Measurements from ENCODE around the gene FNDC10.
"Not testable (repeated sequence)": the region's sequence is repeated elsewhere in the genome, so short reads cannot be mapped to it uniquely, and the experiment has no call there.

FNDC10 gene

DNA sequence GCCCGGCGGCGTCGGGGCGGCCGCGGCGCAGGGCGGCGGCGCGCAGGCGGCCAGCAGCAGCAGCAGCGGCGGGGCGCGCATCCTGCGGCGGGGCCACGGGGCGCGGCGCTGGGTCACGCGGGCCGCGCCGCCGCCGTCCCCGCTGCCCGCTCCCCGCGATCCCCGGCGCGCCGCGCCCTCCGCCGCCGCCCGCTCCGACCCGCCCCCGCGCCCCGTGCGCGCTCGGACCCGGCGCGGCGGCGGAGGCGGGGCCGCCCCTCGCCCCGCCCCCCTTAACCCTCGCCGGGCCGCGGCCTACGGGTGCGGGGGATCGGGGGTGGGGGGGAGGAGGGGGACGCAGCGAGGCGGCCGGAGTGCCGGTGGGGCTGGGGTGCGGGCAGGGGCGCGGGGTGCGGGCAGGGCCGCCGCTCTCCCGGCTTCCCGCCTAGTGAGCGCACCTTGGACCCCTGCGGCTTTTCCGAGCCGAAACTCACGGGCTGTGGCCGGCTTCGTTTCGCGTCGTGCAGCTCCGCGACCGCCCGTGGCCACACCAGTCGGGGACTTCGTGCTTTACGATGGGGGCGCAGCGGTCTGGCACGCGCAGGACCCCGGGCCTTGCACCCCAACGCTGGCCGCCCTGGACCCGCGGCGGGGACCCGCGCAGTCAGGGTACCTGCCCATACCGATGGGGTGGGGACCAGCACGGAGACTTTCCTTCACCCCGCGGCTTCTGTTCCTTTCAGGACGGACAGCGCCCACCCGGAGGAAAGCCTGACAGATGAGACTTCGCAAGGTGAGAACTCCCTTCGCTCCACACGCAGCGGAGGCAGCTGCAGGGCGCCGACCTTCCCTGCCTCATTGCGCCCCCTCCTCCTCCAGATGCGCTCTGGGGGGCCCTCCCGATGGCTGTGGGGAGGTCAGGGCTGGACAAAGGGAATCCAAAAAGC is at the start of gene FNDC10:
FNDC10 (minus strand) TSS at position 201 of the 926 bp plus-strand sequence; CDS start at position 81, 120 bp downstream.
- DNase-seq: peak in 2 of 3 experiments; percentile 41

DNA sequence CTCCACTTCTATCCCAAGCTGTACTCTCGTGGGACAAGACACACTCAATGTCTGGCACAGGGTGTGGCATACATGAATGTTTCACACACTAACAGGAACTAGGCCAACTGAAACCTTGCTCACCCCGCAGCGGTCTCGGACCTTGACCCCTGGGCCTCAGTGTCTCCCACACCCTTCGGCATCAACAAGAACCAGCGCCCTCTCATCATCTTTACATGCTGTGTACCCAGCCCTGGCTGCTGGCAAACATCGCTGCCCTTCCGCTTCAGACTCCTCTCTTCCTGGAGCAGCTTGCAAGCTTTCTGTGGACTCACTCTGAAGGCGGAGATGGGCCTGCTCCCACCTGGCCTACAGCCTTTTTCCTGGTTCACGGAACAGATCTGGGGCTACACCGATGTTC is 48.3 kb upstream of the FNDC10 start:
- not testable (repeated sequence) for DNase-seq

DNA sequence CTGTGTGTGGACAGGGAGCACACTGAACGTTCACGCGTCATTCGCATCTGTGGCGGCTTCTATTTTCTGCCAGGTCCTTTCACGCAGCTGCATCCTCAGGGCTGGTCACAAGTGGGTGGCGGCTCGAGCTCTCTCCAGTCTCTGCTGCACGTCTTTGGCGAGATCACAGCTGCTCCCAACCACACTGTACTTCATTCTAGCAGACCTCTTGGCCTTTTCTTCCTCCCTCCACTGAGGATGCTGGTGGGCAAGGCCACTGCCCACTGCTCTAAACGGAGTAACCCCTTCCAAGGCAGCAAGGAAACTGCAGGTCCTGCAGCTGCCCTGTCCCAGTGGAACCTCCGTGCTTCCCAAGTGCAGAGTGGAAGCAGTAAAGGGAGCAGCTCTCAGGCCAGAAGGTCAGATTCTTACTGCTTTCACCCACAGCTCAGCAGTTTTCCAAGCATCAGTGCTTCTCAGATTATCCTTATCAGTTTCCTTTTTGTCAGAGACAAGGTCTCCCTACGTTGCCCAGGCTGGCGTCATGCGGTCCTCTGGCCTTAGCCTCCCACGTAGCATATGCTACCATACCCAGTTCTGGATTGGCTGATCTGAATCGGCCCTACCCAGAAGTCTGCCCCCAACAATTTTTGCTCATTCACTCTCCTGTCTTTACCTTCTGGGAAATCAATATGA is 47.8 kb upstream of the FNDC10 start:
- not testable (repeated sequence) for DNase-seq

DNA sequence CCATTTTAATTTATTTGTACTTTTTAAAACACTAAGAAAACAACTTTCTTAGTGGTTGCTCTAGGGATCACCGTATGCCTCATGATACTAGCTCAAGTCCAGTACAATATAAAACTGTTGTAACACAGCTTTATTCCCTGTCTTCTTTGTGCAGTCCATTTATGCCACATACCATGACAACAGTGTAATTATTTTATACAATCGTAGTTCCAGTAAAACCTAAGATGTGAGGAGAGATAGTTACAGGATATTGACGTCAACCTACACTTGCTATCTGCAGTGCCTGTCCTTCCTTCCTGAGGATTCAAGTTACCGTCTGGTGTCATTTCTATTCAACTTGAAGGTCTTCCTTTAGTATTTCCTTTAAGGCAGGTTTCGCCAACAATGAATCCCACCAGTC is 46.4 kb upstream of the FNDC10 start:
- not testable (repeated sequence) for DNase-seq

DNA sequence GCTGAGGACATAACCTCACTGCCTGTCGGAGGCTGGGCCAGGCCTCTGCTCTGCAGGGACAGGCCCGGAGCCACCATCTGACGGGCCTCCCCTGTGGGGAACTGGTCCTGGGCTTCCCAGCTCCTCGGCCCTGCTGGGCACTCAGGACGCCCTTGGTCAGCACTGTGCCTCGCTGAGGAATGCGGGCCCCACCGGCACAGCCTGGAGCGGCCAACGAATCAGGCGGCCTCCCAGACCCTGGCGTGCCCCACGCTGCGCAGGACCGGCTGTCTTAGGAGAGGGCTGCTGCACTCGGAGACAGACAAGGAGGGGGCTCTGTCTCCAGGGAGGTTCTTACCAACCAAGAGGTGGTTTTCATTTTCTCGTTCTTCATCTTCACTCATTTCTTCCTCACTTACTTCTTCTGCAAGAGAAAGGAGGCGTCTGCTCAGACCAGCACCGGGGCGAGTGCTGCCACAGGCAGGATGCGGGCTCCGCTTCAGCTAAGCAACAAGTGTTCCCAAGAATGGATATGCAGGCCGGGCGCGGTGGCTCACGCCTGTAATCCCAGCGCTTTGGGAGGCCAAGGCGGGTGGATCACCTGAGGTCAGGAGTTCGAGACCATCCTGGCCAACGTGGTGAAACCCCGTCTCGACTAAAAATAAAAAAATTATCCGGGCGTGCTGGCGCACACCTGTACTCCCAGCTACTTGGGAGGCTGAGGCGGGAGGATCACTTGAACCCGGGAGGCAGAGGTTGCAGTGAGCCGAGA is 41.0 kb upstream of the FNDC10 start:
- DNase-seq: not testable (repeated sequence)

DNA sequence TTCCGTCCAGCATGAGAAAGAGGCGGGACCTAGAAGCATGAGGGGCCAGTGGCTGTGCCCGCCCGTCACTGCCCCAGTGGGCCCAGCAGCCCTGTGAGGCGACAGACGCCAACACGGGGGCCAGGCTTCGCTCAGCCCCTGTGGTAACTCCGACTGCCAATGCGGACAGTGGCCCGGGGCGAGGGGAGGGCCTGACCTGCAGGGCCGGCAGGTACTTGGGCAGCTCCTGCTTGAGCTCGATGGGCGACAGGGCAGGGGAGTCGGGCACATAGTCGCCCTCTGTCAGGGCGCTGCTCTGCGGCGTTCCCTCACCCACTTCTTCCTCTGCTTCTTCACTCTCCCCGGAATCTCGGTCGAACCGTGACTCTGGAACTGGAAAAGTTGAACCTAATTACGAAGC is 40.1 kb upstream of the FNDC10 start:
- DNase-seq: not testable (repeated sequence)

DNA sequence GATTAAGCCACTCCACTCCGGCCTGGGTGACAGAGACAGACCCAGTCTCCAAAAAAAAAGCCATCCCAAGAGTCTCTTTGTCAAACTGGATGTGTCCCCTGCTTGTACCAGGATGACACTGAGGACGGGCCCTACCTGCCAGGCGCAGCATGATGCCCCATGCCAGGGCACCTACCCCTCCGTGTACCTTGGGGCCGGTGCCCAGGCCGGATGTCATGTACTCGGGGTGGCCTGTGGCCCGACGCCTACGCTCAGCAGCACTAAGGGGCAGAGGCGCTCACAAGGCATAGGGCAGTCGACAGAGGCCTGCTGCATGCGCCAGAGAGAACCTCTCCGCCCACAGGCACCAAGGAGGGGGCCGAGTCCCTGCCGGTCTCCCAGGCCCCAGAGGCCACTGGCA is 39.4 kb upstream of the FNDC10 start:
- DNase-seq: not testable (repeated sequence)

DNA sequence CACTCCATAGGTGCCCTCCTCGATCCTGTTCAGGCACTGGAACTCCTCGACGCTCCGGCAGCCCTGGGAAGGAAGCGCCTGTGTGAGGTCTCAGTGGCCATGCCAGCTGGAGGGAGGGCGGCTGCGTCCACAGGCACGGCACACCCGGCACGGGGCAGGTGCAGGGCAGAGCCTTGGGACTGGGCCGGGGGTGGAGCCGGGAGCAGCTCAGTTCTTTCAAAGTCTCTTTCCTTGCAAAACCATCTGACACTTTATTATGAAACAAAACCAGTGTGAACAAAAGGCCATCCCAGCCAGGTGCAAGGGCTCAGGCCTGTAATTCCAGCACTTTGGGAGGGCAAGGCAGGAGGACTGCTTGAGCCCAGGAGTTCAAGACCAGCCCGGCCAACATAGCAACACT is 38.6 kb upstream of the FNDC10 start:
- DNase-seq: not testable (repeated sequence)

DNA sequence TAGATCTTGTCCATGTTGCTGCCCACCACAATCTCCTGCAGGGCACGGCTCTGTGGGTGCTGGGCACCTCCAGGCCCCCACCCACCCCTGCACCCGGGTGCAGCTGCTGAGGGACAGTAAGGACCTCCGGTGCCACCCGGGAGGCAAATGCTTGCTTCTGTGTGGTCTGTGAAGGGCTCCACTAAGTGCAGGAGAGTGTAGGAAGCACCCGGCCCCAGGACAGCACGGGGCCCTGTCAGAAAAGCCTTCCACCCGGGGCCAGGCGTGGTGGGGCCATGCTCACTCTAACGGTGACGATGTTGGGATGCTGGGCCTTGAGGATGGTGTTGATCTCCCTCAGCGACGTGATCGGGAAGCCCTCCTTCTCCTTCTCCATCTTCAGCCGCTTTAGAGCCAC is 37.5 kb upstream of the FNDC10 start:
- DNase-seq: not testable (repeated sequence)

DNA sequence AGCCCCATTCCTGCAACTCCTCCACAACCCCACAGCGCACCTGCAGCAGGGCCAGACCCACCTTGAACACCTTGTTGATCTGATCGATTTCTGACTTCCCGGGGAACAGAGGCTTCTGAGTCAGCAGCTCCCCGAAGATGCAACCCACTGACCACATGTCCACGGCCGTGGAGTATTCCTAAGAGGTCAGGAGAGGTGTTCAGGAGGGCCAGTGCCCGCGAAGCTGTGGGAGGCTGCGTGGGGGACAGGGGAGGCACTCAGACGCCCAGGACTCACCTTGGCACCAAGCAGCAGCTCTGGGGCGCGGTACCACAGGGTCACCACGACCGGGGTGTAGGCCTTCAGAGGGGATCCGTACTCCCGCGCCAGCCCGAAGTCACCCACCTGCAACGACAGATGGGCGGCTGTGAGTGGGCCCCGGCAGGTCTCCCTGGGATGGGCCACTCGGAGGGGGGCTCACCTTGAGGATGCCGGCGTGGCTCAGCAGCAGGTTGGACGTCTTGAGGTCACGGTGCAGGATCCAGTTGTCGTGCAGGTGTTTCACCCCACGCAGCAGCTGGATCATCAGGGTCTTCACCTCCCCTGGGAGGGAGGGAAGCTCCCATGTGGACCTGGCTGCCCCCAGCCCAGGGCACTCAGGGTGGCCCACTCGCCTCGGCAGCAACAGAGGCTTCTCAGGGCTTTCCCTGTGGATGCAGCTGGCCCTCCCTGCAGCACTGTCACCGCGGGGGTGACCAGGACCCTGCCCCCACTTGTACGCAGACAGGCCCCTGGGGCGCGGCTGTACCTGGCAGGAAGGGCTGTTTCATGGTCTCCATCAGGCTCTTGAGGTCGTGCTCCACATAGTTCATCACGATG is 36.9 kb upstream of the FNDC10 start:
- DNase-seq: not testable (repeated sequence)

DNA sequence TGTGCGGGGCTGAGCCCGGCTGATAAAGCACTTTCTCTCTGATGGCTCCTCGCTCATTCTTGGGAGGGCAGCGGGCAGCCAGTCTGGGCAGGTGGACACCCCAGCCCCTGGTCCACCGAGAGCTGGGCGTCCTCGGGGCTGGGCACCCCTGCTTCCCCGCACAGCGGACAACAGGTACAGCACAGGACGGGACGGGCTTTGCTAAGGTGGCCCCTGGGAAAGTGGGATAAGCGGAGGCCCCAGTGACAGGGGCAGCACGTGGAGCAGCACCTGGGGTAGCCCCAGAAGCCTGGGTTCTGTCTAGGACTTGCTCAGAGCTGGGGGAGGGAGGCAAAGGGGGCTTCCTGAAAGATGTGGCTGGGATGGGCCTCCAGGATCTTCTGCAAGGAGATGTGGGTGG is 34.7 kb upstream of the FNDC10 start:
- not testable (repeated sequence) for DNase-seq

DNA sequence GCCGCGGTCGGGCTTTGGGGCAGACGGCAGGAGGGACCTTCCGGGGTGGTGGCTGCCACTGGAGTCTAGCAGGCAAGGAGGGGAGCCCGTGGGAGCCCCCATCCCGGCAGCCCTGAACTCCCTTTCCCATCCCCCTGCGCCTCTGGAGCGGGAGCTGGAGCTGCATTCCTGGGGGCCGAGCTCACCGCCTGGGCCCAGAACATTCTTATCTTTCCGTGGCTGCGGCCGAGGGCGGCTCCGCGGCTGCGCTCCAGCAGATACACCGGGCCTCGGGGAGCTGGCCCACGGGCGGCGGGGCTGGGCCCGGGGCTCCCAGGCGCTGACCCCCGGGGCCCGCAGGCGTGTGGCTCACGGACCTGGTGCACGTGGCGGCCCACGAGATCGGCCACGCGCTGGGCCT is 33.5 kb upstream of the FNDC10 start:
- not testable (repeated sequence) for DNase-seq

DNA sequence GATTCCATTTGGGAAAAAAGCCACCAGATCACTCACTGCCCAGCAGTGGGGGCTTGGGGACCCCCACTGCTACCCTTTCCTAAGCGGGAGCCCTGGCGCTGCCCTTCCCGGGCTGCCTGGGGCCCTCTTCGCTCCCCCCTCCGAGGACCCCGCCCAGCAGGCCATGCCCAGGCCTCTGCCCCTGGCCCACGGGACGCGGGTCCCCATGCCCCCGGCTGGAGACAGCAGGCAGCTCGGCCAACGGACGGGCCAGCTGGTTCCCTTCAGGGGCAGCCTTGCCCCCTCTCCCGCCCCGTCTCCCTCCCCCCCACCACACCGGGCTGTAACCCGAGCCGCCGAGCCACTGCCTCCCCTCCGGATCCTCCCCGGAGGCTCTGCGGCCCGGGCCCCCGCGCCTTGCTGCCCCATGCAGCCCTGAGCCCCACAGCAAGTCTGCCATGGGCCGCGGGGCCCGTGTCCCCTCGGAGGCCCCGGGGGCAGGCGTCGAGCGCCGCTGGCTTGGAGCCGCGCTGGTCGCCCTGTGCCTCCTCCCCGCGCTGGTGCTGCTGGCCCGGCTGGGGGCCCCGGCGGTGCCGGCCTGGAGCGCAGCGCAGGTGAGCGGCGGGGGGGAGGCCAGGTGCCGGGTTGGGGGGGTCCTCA is 32.0 kb upstream of the FNDC10 start, which contains the start of gene MMP23B:
MMP23B (plus strand) TSS at position 392 of the 639 bp plus-strand sequence; CDS start at position 438, 46 bp downstream.
- peak in 2 of 3 experiments; percentile 4 to 17 for DNase-seq

DNA sequence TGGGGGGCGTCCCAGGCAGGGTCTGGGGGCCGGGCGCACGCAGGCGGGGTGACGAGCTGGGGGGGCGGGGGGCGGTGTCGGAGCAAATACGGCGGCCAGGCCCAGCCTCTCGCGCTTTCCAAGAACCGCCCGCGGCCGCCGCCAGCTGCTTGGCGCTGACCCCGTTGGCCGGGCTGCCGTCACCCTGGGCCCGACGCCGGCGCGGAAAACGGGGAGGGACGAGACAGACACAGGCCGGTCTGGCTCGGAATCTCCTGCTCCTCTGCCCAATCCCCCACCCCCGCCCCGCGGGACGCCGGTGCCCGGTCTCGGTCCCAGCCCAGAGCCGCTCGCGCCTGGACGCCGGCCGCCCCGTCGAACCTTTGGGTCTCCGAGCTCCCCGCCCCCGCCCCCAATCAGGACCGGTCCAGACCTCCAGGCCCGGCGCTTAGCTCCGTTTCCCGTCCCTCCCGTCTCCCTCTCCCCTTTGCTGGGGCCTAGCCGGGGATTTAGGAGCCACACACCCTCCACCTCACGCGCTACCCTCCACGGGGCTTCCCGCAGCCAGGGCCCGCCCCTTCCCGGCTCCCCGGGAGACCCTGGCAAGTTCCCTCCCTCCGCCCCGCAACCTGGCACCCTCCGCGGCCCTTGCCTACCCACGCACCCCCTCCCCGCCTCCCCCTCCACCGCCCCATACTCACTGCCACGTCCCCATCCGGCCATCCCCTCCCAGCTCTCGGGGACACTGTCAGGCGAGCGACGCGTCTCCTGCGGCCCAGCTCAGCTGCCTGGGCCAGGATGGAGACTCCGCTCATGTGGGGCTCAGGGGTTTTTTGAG is 31.2 kb upstream of the FNDC10 start:
- DNase-seq: no peak

DNA sequence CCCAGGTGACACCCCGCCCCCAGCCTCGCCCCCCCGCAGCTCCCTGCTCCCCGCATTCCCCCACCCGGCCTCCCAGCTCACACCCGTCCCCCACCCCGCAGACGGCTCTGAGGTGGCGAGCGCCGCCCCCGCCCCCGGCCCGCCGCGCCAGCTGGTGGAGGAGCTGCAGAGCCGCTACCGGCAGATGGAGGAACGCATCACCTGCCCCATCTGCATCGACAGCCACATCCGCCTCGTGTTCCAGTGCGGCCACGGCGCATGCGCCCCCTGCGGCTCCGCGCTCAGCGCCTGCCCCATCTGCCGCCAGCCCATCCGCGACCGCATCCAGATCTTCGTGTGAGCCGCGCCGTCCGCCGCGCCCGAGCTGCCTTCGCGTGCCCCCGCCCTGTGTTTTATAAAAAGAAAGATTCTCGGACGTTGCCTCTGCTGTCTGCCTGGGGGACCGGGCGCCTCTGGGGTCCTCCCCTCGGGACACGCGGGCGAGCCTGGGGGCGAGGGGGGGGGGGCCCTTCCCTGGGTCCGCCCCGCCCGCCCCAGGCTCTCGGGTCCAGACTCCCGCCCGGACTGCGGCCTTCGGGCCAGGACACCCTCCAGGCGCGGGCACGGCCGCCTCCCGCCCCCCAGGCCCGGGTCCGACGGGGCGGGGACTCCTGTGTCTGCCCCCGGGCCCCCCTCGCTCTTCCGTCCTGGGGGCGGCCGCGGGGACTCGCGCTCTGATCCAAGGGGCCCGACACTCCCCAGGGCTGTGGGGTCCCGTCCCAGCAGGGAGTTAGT is 30.4 kb upstream of the FNDC10 start:
- peak in 1 of 3 experiments; percentile 69 for DNase-seq

DNA sequence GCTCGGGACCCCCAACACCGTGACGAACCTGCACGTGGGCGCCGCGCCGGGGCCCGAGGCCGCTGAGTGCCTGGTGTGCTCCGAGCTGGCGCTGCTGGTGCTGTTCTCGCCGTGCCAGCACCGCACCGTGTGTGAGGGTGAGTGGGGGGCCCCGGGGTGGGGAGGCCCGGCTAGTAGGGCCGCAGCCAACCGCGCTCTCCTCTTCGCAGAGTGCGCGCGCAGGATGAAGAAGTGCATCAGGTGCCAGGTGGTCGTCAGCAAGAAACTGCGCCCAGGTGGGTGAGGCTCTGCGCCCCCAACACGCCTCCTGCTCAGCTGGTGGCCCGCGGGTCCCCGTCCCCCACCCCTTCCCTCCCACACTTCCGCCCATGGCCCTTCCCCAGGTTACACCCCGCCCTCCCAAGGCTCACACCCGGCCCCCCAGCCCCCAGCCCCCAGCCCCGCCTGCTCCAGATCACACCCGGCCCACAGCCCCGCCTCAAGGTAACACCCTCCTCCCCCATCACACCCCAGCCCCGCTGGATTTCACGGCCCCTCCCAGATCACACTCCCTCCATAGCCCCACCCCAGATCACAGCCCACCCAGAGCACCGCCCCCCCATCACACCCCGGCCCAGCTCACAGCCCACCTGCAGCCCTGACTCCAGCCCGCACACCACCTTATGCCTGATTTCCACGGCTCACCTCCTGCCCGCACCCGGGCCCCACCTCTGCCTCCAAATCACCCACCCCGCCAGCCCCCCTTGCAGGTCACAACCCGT is 29.7 kb upstream of the FNDC10 start:
- no peak for DNase-seq

DNA sequence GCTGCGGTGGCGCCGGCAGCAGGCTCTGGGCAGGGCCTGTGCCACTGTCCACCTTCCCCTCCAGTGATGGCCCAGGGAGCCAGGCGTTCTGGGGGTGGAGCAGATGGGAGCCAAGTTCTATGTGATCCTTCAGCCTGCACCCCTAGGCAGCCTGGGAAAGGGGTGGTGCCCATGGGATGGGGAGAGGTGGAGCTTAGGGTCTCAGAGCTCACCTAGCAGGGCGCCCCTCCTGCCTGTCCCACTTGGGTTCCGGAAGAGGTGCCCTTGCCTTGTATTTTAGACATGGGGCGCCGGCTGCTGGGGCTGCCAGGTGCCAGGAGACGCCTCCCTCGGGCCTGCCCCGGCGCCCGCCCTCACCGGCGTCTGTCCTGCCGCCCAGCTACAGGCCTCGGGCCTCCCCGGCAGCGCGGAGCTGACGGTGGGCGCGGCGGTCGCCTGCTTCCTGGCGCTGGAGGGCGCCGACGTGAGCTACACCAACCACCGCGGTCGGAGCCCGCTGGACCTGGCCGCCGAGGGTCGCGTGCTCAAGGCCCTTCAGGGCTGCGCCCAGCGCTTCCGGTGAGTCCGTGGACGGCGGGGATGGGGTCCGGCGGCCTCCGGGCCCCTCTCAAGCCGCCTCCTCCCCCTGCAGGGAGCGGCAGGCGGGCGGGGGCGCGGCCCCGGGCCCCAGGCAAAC is 29.0 kb upstream of the FNDC10 start:
- no peak for DNase-seq

Data from NCI-H1417 (cell line).